Thyroid gland (tissue), 4 donors: Measurements from ENCODE around the gene SH2B2. TPM values are rescaled to one million over a fixed set of nuclear protein-coding genes. Genes with fewer than 3 reads are reported as not detected.
"Not testable (repeated sequence)": the region's sequence is repeated elsewhere in the genome, so short reads cannot be mapped to it uniquely, and the experiment has no call there.

ENCODE experiments used
- DNase-seq, 2 donors: peaks; one replicate each; pipeline ENCODE4 v3.0.0-alpha.2; 2019
- H3K27ac ChIP-seq, 3 donors: fragments of 200-600 bp; sonication (generic); 1 replicate in 2 of 3; 2 replicates in 1 of 3; pipeline ENCODE4 v1.5.1; 2016 to 2019; ENCODE audit warnings: mild to moderate bottlenecking in 1 of 3, moderate library complexity in 1 of 3
- H3K27me3 ChIP-seq: fragments of 200-600 bp; sonication (generic); one replicate; pipeline ENCODE4 v1.5.1; 2019
- H3K36me3 ChIP-seq, 2 donors: fragments of 200-600 bp; sonication (generic); one replicate each; pipeline ENCODE4 v1.5.1; 2016 to 2019
- H3K4me1 ChIP-seq, 2 donors: fragments of 200-600 bp; sonication (generic); one replicate each; pipeline ENCODE4 v1.5.1; 2017 to 2019
- H3K4me3 ChIP-seq, 3 donors: fragments of 200-600 bp; sonication (generic); replicated peaks in 1 of 3; 1 replicate in 2 of 3; 2 replicates in 1 of 3; pipeline ENCODE4 v1.5.1; 2016; ENCODE audit warnings: mild to moderate bottlenecking in 1 of 3
- H3K9me3 ChIP-seq: fragments of 200-600 bp; sonication (generic); one replicate; pipeline ENCODE4 v1.5.1; 2017
- CTCF ChIP-seq, 6 experiments: fragments of 200-600 bp in 3 of 6; fragments of 450-650 bp in 3 of 6; sonication (generic) in 3 of 6; IDR thresholded peaks; one replicate each; pipeline ENCODE4 v1.5.1; 2016 to 2019; ENCODE audit warnings: antibody characterized with exemption in 6 of 6, mild to moderate bottlenecking in 2 of 6, inconsistent platforms in 1 of 6, moderate library complexity in 1 of 6
- POLR2A ChIP-seq, 2 donors: fragments of 450-650 bp; IDR thresholded peaks; one replicate each; pipeline ENCODE4 v1.6.1; 2017; ENCODE audit warnings: antibody characterized with exemption in 2 of 2, mild to moderate bottlenecking in 2 of 2, moderate library complexity in 1 of 2
- WGBS, 2 donors: methylation state at CpG; one replicate each; pipeline ENCODE4 v1.1.5; 2017; 5-methylcytosine and 5-hydroxymethylcytosine counted together
- intact Hi-C: fragments of 100-400 bp; cut with DNase I; formaldehyde crosslinking; loops from one replicate; pipeline ENCODE4 v1.15.1; 2023
- microRNA-seq: library from miRNA; unstranded; fragments of <30 nt; microRNA quantifications from one replicate; pipeline ENCODE4, GENCODE V29; 2016
- small RNA-seq: library from RNA; depleted of rRNA; stranded (forward); fragments of <200 nt; gene quantifications from one replicate; pipeline ENCODE3, GENCODE V24; 2016
- total RNA-seq, 4 donors: library from RNA; depleted of rRNA; stranded (reverse); fragments of >200 nt; gene quantifications; one replicate each; pipeline ENCODE4 v1.2.3, GENCODE V29; 2016

SH2B2 gene
- total RNA-seq, 4 donors from 2014 or later = 7.7 to 19.3 (median 14.6) TPM

GRCh38 chr7:102363549-102364393, 77.1 kb downstream of the SH2B2 start:
- peak in 1 of 2 donors; percentile 88 for TF ChIP-seq POLR2A (IDR thresholded peaks at IDR 0.05)
- TF ChIP-seq CTCF (IDR thresholded peaks at IDR 0.05) = peak in 3 of 6 experiments; percentile 30 to 45 (median 39)
- H3K36me3 ChIP-seq, H3K4me1 ChIP-seq, H3K9me3 ChIP-seq, H3K27me3 ChIP-seq, intact Hi-C loops: not testable (repeated sequence)
- peak overlapping the region; percentile 2 to 83 (median 68) for H3K4me3 ChIP-seq
- WGBS, 2 donors = 0% methylated on average over 4 to 6 of the region's 76 CpGs
- peak overlapping the region; percentile 90 to 93 (median 91) for H3K27ac ChIP-seq
- peak; percentile 97 for DNase-seq

DNA sequence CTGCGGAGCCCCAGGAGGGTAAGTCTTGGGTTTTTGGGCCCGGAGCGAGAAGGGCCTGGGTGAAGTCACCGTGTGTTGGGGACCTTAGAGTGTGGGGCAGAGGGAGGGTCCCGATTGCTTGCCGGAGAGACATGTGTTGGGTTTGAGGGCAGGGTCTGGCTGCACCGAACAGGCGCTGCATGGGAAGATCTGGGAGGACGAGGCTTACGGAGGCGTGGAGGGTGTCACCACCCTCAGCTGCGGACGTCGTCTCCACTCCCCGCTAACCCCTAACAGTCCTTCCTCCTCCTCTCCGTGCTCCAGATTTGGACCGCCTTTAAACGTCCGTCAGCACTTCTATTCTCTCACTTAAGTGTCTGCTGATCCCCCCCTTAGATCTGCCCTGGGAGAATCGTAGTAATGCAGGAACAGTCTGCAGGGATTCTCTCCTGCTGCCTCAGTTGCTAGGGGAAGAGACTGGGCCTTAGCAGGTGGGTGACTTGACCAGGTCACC, 77.8 kb downstream of the SH2B2 start:
- peak overlapping the region; percentile 2 to 83 (median 68) for H3K4me3 ChIP-seq
- DNase-seq, H3K36me3 ChIP-seq, H3K4me1 ChIP-seq, H3K27me3 ChIP-seq, intact Hi-C loops, H3K9me3 ChIP-seq: not testable (repeated sequence)
- 0% methylated on average over 3 to 18 of the region's 20 CpGs for WGBS, 2 donors
- H3K27ac ChIP-seq = peak overlapping the region; percentile 90 to 93 (median 91)

- DNase-seq, intact Hi-C loops: not testable (repeated sequence)
Observed at GRCh38 chr7:102365390-102365789, 78.7 kb downstream of the SH2B2 start.

GRCh38 chr7:102370038-102370437, 83.4 kb downstream of the SH2B2 start:
- DNase-seq, H3K27ac ChIP-seq, intact Hi-C loops, H3K4me3 ChIP-seq, H3K4me1 ChIP-seq, H3K27me3 ChIP-seq, H3K36me3 ChIP-seq, H3K9me3 ChIP-seq: not testable (repeated sequence)

More at GRCh38 chr7:102365390-102365789, 78.7 kb downstream of the SH2B2 start:
- not testable (repeated sequence) for H3K36me3 ChIP-seq, H3K4me1 ChIP-seq, H3K9me3 ChIP-seq, H3K27ac ChIP-seq, H3K4me3 ChIP-seq, H3K27me3 ChIP-seq
- WGBS, 2 donors = 45 to 55% methylated on average over 7 of the region's 7 CpGs

Small RNAs within 50 kb of the gene (microRNA-seq; reads per million reads assigned to microRNA genes)
- not detected for gene MIR4285

Small RNAs within 50 kb of the gene (small RNA-seq; reads per million reads assigned to genes)
- gene AC005088.1 = not detected
- not detected for gene MIR4285
- not detected for gene RF00019

Other genes starting within 250 kb of the SH2B2 start
- gene SPDYE6, start 69.6 kb downstream of the SH2B2 start, total RNA-seq = not detected
- 10 to 100 TPM; 31.8 to 43.7 (median 37.7) TPM for gene PRKRIP1, start 109.5 kb downstream of the SH2B2 start, total RNA-seq
- 100 to 1,000 TPM in 2 of 4 donors, 10 to 100 TPM in 2; 41.8 to 133 (median 81.4) TPM for gene ORAI2, start 146.7 kb downstream of the SH2B2 start, total RNA-seq
- 10 to 100 TPM; 16.9 to 42.2 (median 28.6) TPM for gene ALKBH4, start 178.0 kb downstream of the SH2B2 start, total RNA-seq
- 10 to 100 TPM; 11.4 to 23.5 (median 16.4) TPM for gene LRWD1, start 178.1 kb downstream of the SH2B2 start, total RNA-seq
- 10 to 100 TPM in 3 of 4 donors, 1 to 10 TPM in 1; 6.9 to 31.5 (median 20.8) TPM for gene POLR2J, start 192.1 kb downstream of the SH2B2 start, total RNA-seq
- gene RASA4B, start 230.9 kb downstream of the SH2B2 start, total RNA-seq = 10 to 100 TPM in 1 of 4 donors, 1 to 10 TPM in 2, under 1 TPM in 1; 0.98 to 14.6 (median 6.4) TPM